ENCODE measurements around the gene NPTXR. TPM values are rescaled to one million over a fixed set of nuclear protein-coding genes. Genes with fewer than 3 reads are reported as not detected.
A peak's percentile ranks its signal among the peaks of the same experiment; 100 is the strongest.

Gene NPTXR
- total RNA-seq, 1 donor from 2014 or later, result 0.34 TPM

DNA sequence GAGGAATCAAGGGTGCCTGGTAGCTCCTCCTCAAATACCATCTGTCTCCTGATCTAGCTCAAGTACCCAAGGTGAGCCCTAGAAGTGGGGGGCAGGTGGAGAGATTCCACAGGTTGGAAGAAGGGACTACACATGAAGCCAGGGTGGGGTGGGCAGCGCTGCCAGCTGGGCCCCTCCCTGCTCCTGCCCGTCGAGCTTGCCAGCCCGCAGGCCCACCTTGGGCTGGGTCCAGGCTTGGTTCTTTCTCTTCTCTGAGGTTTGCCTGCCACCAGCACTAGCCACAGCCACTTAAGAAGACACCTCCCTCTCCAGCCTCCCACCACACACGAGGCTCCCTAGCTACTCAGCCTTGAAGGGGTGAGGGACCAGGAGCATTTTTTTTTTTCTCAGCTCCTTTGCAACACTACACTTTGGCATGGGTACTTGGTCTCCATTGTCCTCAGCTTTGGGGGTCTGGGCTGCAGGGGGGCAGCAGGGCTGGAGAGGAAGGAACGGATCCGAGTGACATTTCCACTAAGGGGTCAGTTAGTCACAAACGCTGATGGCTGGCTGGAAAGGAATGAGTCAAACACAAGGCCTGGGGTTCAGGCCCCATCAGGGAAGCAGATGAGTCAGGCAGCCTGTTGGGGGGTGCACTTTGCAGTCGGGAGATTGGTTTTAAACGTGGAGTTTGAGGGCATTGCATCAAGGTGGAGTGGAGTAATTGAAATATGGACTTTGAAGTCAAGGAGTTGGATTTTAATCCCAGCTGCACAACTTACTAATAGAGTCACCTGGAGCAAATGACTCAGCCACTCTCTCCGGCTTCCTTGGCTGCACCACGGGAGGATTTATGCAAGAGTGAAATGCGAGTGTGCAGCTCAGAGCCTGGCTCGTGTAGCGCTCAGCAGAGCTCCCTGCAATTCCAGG is 7.4 kb upstream of the NPTXR start:
- DNase-seq, result no peak

DNA sequence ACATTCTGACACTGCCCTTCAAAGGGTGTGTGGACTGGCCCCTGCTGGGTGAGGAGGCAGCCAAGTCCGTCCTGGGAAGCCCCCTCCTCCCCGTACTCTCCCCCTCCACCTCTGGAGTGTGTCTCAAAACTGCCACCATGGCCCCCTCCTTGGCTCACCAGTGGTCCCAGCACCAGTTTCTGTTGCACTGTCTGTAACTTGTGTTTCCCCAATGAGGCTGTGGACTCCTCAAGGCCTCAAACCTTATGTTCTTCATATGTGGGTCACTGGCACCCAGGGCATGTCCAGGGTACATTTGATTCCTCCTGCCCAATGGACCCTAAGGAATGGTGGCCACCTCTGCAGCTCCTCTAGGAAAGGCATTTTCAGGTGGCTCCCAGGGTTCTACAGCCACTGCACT is 6.6 kb upstream of the NPTXR start:
- DNase-seq, result no peak

DNA sequence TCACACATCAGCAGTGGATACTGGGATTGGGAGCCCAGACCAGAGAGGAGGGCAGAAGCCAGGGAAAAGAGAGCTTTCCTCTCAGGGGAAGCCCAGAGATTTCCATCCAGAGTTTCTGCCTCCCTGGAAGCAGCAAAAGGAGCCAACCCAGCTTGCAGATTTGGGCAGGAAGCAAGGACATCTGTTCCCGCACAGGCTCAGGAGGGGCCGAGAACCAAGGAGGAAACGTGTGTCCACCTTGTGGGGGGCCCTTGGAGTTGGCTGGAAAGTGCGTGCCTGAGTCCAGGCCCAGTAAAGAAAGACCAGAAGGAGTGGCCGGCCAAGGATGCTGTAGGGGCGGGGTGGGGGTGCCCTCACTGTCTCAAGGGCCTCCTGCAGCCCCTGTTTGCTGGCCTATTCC is 6.0 kb upstream of the NPTXR start:
- no peak for DNase-seq

DNA sequence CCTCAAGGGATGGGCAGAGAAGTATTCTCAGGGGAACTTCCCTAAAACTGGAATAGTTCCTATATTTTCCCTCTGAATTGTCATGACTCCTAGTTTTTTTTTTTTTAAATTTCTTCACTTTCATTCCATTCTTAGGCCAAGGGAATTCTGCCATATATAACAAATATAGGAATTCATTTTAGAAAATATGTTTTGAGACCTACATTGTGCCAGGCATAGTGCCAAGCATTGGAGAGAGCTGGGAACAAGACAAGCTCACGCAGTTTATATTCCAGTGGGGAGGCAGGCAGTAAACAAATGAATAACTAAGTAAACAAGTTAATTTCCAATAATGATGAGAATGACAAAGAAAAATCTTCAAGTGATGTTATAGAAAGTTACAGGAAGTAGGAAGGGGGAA is 2.6 kb upstream of the NPTXR start:
- DNase-seq, result no peak

DNA sequence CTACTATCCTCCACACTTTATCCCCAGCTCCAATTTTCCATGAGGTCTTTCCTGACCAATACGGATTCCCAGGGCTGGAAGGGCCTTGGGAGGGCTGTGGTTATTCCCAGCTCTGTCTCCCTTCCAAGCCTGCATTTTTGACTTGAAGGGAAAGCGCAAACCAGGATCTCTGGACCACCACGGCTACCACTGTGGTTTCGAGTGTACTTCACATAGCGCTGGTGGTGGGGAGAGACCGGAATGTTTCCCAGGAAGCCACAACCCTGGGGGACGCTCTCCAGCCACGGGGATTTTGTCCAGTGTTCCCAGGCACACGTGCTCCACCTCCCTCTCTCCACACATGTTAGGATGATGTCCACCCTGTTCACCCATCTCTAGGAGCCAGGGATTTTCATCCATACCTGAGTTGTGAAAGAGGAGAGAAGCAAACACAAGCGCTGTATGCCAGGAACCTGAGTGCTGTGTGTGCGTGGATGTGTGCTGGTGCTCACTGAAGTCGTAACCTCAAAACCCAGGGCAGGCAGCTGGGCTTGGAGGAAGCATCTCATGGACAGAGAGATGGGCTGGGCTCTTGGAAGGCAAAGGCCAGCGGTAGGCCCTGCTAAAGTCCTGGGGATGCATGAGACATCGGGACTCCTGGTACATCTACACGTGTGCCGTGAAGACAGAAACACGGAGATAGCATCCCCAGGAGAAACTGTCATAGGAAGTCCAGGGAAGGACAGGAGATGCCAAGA is 1.3 kb upstream of the NPTXR start:
- no peak for DNase-seq

DNA sequence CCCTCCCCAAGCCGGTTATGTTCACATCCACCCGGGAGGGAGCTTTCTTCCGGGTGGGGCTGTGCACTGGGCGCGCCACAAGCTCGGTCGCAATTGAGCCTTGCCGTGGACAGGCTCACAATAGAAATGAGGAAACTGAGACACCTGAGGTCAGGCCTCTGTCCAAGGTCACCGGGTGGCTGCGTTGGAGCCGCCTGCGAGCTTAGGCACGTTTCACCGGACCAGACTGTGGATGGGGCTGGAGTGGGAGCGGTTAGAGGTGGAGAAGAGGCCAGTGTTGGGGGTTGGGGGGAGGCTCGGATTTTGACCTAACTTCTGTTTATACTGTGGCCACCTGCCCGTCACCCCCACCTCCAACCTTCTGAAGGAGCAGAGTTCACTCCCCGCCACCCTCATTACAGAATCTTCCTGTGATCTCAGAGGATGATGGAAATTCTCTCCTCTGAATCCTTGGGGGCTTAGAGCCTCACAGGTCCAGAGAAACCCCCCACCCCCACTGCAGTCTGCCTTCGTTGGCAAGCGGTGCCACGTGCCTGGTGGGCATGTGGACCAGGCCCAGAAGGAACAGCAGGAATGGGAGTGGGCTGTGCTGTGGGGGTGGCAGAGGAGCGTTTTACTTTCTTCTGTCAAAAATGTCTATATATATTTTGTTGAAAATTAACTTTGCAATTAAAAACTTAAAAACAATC is 631 bp upstream of the NPTXR start:
- DNase-seq, result no peak

DNA sequence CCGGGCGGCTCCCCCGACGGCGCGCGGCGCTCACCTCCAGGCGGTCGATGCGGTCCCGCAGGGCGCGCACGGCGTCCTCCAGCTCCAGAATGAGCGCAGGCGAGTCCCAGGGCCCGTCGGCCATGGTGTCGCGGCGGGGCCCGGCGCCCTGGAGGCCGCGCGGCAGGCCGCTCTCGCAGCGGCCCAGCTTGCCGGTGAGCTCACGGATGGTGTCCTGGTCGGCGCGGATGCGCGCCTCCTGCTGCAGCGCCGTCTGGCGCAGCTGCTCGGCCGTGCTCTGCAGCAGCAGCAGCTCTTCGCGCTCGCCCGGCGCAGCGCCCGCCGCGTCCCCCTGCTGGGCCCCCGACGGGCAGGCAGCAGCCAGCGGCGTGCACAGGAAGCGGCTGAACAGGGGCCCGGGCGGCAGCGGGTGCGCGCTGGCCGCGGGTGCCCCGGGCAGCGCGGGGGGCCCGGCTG is 599 bp downstream of the NPTXR start:
- DNase-seq, result peak; percentile 72

DNA sequence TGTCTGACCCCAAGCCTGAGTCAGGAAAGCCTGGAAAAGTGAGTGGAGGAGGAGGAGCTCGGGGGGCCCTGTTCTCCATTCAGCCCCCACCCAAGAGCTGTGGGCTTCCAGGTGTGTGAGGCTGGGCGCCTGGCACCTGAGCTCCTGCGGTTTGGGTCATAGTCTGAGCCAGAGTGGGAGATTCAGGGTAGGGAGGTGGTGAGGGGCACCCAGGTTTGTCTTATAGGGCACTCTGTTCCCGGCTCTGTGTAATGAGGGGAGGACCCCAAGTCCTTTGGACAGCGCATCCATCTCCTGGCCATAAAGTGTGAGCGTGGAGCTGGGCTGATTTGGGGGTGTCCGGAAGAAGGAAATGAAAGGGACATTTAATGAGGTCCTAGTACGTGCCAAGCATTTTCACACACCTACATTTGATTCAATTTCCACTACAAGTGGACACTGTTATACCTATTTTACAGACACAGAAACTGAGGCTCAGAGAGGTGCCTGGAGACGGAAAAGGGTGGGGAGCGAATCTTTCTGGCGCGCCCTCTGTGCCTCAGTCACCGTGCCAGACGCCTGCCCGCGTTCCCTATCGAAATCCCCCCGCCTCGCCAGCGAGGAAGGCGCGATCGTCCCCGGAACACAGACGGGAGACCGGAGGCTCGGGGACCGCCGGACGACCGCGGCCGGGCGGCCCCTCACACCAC is 1.2 kb downstream of the NPTXR start:
- DNase-seq, result no peak

DNA sequence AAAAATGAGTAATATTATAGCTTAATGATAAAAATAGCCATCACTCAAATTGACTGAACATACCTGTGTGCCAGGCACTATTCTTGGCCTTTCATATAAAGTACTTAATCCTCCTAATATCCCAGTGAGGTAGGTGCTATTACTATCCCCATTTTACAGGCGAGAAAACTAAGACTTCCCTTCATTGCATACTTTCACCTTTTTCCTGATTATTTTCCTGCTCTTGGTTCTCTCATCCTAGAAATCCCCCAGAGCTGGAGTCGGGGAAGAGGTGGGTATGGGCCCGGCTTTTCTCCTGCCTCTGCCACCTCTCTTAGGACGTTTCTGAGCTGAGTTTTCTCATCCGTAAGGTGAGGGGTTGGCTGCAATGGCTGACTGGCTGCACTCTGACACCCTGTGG is 2.2 kb downstream of the NPTXR start:
- DNase-seq, result no peak

DNA sequence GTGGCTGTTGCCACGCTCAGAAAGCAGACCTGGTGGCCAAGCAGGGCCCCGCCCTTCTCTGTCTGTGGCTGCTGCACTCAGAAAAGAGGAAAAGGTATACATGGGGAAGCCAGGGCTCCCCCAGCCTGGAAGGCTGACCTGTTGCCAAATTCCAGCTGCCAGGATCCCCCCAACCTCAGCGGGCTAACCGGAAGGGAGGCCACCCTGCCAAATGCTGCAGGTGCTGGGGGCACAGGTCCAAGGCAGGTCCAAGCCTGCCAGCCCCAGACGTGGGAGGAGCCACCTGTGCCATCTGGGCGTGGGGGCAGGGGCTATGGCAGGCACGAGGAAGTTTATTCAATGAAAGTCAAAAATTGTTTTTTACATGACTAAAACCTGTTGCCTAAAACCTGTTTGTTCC is 2.6 kb downstream of the NPTXR start:
- no peak for DNase-seq

DNA sequence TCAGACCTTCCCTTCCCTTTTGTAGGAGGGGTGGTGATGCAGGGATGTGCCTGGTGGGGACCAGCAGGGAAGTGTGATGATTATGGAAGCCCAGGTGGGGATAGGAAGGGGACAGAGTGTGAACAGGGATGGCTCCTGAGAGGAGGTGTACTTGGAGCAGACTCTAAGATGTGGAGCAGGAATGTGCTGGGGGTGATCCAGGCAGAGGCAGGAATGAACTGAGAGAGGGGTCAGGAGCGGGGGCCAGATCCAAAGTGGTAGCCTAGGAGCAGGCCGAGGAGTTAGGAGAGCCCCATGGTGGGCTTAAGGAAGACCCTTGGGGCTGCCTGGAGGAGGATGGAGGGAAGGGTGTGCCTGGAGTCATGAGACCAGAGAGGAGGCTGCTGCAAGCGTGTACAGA is 3.7 kb downstream of the NPTXR start:
- DNase-seq, result no peak

DNA sequence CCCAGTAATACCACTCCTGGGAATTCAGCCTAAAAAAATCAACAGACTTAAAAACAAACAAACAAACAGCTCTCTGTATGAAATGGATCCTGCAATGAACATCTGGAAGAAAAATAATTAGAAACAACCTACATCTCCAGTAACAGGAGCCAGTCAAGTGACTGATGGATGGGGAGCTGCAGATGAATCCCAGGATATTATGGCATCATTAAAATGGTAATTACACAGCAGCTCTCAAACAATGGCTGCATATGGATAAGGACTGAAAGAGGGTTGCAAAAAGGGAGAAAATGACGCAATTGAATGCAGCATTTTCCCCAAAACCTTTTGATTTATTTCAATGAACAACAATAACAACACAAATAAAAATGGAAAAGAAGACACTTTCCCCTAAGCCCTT is 4.1 kb downstream of the NPTXR start:
- DNase-seq, result no peak

DNA sequence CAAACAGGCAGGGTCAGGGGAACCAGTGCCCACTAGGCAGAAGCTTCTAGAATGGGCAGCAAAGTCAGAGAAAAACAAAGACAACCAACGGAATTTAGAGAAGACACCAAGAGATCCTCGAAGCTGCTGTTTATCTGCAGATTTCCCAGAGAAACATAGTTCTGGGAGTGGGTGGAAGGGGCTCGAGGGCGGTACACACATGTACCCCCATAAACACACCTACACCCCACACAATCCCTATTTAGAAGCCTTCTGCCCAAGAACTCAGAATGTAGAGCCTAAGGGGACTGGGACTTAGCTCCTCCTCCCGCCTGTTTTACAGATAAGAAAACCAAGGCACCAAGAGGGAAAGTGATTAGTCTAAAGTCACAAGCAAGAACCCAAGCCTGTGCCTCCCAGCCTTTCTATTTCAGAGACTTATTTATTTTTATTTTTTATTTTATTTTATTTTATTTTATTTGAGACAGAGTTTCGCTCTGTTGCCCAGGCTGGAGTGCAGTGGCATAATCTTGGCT is 6.4 kb downstream of the NPTXR start:
- no peak for DNase-seq

DNA sequence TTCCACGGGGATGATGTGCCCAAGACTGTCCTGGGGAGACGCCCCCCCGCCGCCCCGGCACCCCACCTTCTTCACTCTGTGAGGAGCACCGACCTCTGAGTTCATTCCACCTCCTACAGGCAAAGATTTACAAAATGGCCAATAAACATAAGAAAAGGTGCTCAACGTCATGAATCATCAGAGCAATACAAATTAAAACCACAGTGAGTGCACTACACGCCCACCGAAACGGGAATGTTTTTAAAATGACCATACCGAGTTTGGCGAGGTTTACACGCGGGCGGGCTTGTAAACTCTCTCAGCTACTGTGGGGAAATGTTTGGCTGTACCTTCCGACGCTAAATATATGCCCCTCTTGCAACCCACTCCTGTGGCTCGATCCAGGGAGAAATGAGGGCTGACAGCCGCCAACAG is 7.9 kb downstream of the NPTXR start:
- no peak for DNase-seq

DNA sequence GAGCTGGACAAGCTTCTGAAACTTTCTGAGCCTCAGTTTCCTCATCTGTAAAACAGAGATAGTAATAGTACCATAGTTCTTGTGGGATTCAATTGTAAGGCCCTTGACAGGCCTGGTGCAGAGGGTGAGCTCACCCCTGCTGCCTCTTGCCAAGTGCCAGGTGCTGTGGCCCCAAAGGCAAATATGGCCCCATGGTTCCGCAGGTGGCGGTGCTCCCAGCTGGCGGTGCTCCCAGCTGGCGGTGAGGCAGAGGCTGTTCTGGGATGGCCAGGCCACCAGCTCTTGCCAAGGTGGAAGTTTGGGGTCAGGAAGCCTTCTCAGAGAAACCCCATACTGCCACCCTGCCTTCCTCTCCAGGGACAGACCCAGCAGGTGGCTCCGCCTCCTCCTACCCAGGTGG is 8.8 kb downstream of the NPTXR start:
- DNase-seq, result no peak

DNA sequence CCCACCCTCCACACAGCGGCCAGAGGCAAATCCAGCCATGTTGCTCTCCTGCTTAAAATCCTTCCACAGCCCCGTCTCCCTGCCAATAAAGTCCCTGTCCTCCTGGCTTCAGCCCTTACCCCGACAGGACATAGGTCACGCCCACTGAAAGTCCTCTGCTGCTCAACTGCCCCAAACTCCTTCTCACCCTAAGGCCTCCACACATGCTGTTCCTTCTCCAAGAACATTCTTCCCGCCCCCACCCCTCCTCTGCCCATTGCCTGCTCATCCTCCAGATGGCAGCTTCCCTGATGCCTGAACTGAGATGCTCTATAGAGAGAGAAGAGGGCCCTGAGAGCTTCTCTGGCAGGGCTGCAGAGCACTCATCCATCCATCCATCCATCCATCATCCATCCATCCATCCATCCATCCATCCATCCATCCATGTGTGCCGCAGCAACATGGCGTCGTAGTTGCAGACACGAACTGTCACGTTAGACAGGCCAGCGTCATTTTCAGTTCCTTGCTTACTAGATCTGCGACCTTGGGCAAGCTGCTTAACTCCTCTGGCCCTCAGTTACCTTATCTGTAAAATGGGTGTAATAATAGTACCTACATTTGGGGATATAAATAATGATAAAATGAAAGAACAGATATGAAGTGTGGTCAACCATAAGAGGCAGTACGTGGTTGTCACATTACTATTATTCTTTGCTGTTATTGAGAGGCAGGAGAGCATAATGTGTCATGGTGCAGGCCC is 9.4 kb downstream of the NPTXR start:
- DNase-seq, result no peak

DNA sequence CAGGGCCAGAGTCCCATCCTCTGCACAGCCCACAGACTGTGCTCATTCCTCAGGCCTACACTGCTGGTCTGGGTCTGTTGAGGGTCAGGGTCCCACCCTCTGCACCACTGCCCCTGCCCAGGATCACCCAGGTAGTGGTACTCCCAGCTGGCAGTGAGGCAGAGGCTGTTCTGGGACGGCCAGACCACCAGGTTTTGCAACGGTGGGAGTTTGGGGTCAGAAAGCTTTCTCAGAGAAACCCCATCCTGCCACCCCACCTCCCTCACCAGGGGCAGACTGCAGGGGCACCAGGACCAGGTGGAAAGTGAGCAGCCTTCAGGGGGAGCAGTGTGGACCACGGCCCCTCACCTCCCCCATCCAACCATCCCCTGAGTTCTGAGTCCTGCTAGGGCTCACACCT is 10.8 kb downstream of the NPTXR start:
- DNase-seq, result no peak

DNA sequence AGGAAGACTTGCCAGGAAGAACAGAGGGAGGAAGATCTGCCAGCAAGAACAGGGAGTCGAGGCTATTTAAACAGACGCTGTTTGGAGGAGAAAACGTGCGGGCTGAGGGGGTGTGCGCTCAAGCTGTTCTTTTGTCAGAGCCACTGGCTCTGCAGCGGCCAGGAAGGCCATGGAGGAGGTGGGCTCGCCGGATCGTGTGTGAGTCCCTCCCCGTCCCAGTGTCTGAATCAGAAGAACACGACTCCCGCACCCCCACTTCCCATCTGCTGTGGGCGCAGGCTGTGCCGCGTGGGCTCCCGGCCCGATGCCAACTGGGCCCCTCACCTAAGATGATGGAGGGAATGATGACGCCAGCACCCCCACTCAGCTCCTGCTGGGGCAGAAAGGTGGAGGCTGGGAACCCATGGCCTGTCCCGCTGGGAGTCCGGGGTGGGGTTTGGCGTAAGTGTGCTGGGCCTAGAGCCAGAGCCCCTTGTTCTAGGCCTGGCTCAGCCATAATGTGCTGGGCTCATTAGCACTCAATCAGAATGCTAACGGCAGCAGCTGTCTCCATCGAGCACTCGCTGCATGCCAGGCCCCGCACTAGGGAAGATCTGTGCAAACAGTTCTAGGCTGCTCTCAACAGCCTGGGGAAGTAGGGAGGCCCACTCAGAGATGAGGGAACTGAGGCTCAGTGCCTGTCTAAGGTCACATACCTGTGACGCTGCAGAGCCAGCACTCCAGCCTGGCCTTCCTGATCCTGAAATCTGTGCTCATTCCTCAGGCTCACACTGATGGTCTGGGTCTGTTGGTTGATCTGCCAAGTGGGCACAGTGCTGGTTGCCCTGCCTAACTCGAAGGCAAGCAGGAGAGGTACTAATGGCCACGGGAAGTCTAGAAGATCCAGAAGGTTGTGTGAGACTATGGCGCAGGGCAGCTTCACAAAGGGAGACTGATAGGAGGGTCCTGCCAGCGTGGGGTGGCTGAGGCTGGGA is 11.5 kb downstream of the NPTXR start:
- DNase-seq, result no peak

DNA sequence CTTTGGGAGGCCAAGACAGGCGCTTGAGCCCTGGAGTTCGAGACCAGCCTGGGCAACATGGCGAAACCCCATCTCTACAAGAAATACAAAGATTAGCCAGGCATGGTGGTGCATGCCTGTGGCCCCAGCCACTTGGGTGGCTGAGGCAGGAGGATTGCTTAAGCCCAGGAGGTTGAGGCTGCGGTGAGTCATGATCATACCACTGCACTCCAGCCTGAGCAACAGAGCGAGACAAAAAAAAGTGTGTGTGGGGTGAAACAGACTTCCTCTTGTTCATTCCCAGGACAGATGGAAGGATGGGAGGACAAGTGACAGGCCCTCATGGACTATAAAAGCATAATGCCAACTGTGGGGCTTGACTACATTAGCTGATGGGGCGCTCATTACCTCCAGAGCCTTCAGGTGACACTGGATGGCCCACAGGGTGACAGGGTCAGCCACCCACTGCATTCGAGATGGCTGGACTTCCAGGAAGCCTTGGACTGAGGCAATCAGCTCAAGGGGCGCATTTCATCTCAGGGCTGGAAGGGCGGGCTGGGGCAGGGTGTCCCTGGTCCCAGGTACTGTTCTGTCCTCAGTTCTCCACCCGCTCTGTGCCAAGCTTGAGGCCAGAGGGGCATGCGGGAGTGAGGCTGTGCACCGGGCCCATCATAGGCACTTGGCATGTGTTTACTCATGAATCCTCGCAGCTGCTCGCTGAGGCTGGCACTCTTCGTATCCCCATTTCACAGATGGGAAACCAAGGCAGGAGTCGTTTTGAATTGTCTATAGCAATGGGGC is 12.5 kb downstream of the NPTXR start:
- no peak for DNase-seq

DNA sequence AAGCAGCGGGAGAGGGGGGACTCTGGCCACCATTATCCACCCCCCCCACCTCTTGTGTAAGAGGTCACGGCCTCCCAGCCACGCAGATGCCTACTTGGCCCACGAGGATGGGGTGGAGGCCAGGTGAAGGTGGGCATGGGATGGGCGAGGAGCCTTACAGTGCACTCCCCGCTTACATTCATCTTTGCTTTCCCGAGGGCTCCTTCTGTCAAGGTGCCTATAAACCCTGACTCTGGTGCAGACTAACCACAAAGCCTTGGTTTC is 13.1 kb downstream of the NPTXR start:
- no peak for DNase-seq
